Measurements from ENCODE around the gene NAA80.

DNA sequence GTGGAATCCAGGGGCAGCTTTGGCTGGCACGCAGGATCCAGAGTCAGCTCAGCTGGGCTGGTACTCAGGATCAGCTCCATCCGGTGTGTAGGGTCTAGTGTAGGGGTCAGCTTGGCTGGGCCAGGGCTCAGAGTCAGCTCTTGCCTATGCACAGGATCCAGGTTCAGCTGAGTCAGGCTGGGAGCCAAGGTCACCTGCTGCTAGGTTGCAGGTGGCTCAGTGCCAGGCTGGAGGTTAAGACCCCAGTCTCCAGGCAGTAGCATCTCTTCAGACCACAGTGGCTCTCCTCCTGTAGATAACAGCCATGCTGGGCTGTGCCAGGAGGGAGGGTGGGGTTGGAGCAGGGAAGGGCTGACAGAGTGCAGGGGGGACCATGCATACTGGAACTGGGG is 1.8 kb downstream of the NAA80 start:
- no peak for TF ChIP-seq HDAC2 (IDR thresholded peaks at IDR 0.05)
- TF ChIP-seq, protein P1, sequence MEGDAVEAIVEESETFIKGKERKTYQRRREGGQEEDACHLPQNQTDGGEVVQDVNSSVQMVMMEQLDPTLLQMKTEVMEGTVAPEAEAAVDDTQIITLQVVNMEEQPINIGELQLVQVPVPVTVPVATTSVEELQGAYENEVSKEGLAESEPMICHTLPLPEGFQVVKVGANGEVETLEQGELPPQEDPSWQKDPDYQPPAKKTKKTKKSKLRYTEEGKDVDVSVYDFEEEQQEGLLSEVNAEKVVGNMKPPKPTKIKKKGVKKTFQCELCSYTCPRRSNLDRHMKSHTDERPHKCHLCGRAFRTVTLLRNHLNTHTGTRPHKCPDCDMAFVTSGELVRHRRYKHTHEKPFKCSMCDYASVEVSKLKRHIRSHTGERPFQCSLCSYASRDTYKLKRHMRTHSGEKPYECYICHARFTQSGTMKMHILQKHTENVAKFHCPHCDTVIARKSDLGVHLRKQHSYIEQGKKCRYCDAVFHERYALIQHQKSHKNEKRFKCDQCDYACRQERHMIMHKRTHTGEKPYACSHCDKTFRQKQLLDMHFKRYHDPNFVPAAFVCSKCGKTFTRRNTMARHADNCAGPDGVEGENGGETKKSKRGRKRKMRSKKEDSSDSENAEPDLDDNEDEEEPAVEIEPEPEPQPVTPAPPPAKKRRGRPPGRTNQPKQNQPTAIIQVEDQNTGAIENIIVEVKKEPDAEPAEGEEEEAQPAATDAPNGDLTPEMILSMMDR (IDR thresholded peaks at IDR 0.05 in 2 of 3, conservative IDR thresholded peaks at IDR 0.05 in 1 of 3; ENCODE audit: control insufficient read depth in 2 of 3, extremely low read depth in 1 of 3, insufficient read depth in 1 of 3, low read depth in 3 of 3, low read length in 3 of 3), result no peak
- no peak for TF ChIP-seq RAD21 (IDR thresholded peaks at IDR 0.05; ENCODE audit: insufficient read depth, low read depth, low read length)
- TF ChIP-seq GATAD2B (conservative IDR thresholded peaks at IDR 0.05; ENCODE audit: low read depth), result no peak
- no peak for TF ChIP-seq NR2C2 (IDR thresholded peaks at IDR 0.05; ENCODE audit: borderline replicate concordance, control insufficient read depth, insufficient read length, low read depth)
- TF ChIP-seq EZH2 (IDR thresholded peaks at IDR 0.05; ENCODE audit: borderline replicate concordance, control insufficient read depth, low read depth, low read length), result no peak
- TF ChIP-seq EP300 (IDR thresholded peaks at IDR 0.05; ENCODE audit: borderline replicate concordance in 1 of 2, control insufficient read depth in 1 of 2, low read depth in 2 of 2, low read length in 2 of 2), result no peak
- no peak for TF ChIP-seq POLR2A (IDR thresholded peaks at IDR 0.05; ENCODE audit: low read depth, low read length)
- no peak for TF ChIP-seq CBX5 (IDR thresholded peaks at IDR 0.05; ENCODE audit: low read depth)
- TF ChIP-seq CEBPZ (IDR thresholded peaks at IDR 0.05; ENCODE audit: low read depth, low read length), result no peak
- no peak for TF ChIP-seq CHD2 (IDR thresholded peaks at IDR 0.05; ENCODE audit: borderline replicate concordance, low read depth, low read length)
- TF ChIP-seq SMC3 (IDR thresholded peaks at IDR 0.05; ENCODE audit: borderline replicate concordance, low read length), result no peak
- no peak for TF ChIP-seq TAF1 (IDR thresholded peaks at IDR 0.05; ENCODE audit: borderline replicate concordance, low read depth, low read length)
- TF ChIP-seq, protein P2, sequence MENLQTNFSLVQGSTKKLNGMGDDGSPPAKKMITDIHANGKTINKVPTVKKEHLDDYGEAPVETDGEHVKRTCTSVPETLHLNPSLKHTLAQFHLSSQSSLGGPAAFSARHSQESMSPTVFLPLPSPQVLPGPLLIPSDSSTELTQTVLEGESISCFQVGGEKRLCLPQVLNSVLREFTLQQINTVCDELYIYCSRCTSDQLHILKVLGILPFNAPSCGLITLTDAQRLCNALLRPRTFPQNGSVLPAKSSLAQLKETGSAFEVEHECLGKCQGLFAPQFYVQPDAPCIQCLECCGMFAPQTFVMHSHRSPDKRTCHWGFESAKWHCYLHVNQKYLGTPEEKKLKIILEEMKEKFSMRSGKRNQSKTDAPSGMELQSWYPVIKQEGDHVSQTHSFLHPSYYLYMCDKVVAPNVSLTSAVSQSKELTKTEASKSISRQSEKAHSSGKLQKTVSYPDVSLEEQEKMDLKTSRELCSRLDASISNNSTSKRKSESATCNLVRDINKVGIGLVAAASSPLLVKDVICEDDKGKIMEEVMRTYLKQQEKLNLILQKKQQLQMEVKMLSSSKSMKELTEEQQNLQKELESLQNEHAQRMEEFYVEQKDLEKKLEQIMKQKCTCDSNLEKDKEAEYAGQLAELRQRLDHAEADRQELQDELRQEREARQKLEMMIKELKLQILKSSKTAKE (IDR thresholded peaks at IDR 0.05; ENCODE audit: low read depth, poor library complexity, severe bottlenecking), result no peak

Measured in GM12878 (cell line).